Calu3 (cell line): ENCODE measurements around the gene MTG2. TPM values are rescaled to one million over a fixed set of nuclear protein-coding genes. Genes with fewer than 3 reads are reported as not detected.
A peak's percentile ranks its signal among the peaks of the same experiment; 100 is the strongest.

Experiments
- BruUV-seq: library from RNA; stranded (reverse); fragments of 400-500 nt; replicated peaks from 2 replicates; lab custom pipeline; 2021; lab: Mats Ljungman, UMichigan
- CTCF ChIA-PET: fragments of 300-600 bp; sonication (Branson Sonifier 250); formaldehyde crosslinking; loops from one replicate; lab custom pipeline; 2022; ENCODE audit warnings: antibody characterized with exemption; lab: Charles Lee
- DNase-seq: peaks from one replicate; pipeline ENCODE4 v3.0.0; 2022
- H3K27ac Mint-ChIP-seq: one replicate; pipeline ENCODE4 v1.8.0; 2022; ENCODE audit warnings: mixed read lengths; ENCODE audit not compliant: unreplicated experiment
- H3K27me3 Mint-ChIP-seq: one replicate; pipeline ENCODE4 v1.8.0; 2022; ENCODE audit warnings: mixed read lengths; ENCODE audit not compliant: unreplicated experiment
- H3K36me3 Mint-ChIP-seq: one replicate; pipeline ENCODE4 v1.8.0; 2022; ENCODE audit warnings: mild to moderate bottlenecking, moderate library complexity, mixed read lengths; ENCODE audit not compliant: insufficient read depth, unreplicated experiment
- H3K4me1 Mint-ChIP-seq: one replicate; pipeline ENCODE4 v1.8.0; 2022; ENCODE audit warnings: mild to moderate bottlenecking, low read depth, mixed read lengths; ENCODE audit not compliant: unreplicated experiment
- H3K4me3 Mint-ChIP-seq: one replicate; pipeline ENCODE4 v1.8.0; 2022; ENCODE audit warnings: mild to moderate bottlenecking, low read depth, moderate library complexity, mixed read lengths; ENCODE audit not compliant: unreplicated experiment
- H3K9me3 Mint-ChIP-seq: one replicate; pipeline ENCODE4 v1.8.0; 2022; ENCODE audit warnings: low read depth, mixed read lengths; ENCODE audit not compliant: unreplicated experiment
- intact Hi-C: fragments of 100-400 bp; cut with micrococcal nuclease; formaldehyde crosslinking; loops from one replicate; pipeline ENCODE4 v1.10.0; 2022; ENCODE audit not compliant: unreplicated experiment
- total RNA-seq: library from RNA; stranded (reverse); gene quantifications from 2 replicates; pipeline ENCODE4 v1.2.3, GENCODE V29; 2022
- TF ChIP-seq, protein P1 (sequence below): fragments of 200-600 bp; IDR thresholded peaks from one replicate; pipeline ENCODE4 v1.8.0; 2022; ENCODE audit warnings: antibody characterized with exemption; ENCODE audit not compliant: unreplicated experiment

The MTG2 gene
- total RNA-seq, 1 experiment from 2014 or later: 87.9 TPM

DNA sequence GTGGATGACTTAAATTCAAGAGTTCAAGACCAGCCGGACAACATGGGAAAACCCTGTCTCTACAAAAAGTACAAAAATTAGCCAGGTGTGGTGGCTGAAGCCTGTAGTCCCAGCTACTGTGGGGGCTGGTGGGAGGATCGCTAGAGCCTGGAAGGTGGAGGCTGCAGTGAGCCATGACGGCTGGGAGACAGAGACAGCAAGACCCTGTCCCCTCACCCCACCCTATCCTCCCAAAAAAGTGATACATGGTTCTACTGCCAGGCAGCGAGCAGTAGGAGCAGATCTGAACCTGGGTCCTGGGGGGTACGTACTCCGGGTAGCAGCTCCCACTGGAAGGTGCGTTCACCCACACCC, 41.8 kb upstream of the MTG2 start:
- CTCF ChIA-PET: interaction anchor here (1.5 kb wide), 1 partner anchor 130 kb away, joined by 6 read pairs; no protein-coding TSS in a partner anchor
- DNase-seq: no peak
- H3K4me3 Mint-ChIP-seq: peak overlapping the region; percentile 92
- H3K27ac Mint-ChIP-seq: peak overlapping the region; percentile 9
- intact Hi-C loops: no loop called here
- TF ChIP-seq, protein P1, sequence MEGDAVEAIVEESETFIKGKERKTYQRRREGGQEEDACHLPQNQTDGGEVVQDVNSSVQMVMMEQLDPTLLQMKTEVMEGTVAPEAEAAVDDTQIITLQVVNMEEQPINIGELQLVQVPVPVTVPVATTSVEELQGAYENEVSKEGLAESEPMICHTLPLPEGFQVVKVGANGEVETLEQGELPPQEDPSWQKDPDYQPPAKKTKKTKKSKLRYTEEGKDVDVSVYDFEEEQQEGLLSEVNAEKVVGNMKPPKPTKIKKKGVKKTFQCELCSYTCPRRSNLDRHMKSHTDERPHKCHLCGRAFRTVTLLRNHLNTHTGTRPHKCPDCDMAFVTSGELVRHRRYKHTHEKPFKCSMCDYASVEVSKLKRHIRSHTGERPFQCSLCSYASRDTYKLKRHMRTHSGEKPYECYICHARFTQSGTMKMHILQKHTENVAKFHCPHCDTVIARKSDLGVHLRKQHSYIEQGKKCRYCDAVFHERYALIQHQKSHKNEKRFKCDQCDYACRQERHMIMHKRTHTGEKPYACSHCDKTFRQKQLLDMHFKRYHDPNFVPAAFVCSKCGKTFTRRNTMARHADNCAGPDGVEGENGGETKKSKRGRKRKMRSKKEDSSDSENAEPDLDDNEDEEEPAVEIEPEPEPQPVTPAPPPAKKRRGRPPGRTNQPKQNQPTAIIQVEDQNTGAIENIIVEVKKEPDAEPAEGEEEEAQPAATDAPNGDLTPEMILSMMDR: no peak
- BruUV-seq: no TSS peak
- H3K4me1 Mint-ChIP-seq: peaks cover 49% of the 10 kb centered on the region
- no peaks in the 10 kb centered on the region for H3K27me3 Mint-ChIP-seq
- no peaks in the 10 kb centered on the region for H3K9me3 Mint-ChIP-seq
- peaks cover 96% of the 10 kb centered on the region for H3K36me3 Mint-ChIP-seq

DNA sequence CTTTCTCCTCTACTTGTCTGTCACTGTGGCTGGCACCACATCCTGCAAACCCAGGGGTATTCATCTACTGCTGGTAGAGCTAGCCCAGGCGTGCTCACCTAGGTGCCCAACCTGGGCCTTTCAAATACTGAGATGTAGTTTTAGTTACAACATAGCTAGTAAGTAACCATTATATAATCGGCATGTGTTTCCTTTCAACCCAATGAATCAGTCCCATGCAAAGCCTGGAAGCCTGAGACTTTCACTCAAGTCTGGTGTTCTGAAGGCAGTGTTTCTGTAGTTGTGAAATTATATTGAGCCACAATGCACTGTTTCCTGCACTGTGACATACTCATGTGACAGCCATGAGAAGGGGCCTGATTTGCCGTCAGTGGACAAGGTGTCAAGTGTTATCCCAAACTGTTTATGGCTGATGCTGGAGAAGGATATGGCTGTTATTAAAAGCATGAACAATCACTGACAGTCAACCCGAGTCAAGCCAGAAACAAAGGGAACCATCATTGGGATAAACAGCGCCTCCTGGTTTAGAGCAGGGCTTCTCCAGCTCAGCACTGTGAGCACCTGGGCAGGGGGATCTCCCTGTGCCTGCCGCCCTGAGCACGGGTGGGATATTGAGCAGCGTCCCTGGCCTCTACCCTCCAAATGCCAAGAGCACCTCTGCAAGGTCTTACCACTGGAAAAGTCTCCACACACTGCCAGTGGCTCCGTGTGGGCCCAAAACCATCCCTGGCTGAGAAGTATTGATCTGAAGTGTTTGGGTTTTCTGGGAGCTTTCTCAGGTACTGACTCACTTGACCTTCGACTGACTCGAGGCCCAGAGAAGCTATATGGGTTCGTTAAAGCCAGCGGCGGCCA, 41.2 kb upstream of the MTG2 start:
- no peaks in the 10 kb centered on the region for H3K9me3 Mint-ChIP-seq
- intact Hi-C loops: no loop called here
- DNase-seq: peak; percentile 46
- TF ChIP-seq, protein P1: peak; percentile 44
- BruUV-seq: TSS peak; percentile 30
- H3K4me1 Mint-ChIP-seq: peaks cover 44% of the 10 kb centered on the region
- H3K36me3 Mint-ChIP-seq: peaks cover 90% of the 10 kb centered on the region
- CTCF ChIA-PET: interaction anchor here (0.7 to 1.5 kb wide), 2 partner anchors 22 to 131 kb away, joined by 3 to 6 read pairs; no protein-coding TSS in a partner anchor
- peak overlapping the region; percentile 94 for H3K27ac Mint-ChIP-seq
- H3K4me3 Mint-ChIP-seq: peak overlapping the region; percentile 92
- no peaks in the 10 kb centered on the region for H3K27me3 Mint-ChIP-seq

DNA sequence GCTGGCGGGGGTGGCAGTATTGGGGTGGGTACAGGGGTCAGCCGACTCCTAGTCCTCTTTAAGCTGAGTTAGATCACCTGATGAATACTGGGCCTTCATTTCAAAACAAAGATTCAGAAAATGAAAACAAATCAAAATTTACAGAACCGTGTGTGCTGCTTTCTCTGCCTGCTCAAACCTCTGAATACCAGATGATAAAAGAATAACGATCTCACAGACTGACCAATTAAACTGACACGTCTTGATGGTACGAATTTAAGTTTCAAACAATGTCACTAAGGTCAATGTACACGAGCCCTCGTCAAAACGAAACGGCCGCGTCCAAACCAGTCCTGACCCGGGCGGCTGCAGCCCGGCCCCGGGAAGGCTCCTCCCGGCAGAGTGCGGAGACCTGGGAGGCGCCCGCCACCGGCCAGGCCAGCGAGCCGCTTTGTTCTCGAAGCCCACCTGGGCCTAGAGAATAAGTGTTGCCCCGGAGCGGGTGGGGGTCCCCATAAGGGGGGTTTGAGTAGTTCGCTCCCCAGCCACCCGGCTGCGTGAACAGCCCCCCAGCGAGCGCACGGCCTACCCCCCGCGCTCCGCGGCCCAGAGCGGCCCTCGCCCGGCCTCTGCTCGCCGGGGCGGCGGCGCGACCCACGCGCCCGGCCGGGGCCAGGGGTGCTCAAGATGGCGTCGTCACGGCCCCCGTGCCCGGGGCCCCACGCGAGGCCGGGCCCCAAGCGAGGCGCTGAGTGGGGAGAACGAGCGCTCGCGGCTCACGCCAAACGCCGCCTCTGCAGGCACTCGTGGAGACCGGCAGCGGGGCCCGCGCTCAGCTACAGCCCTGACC, 40.4 kb upstream of the MTG2 start:
- no peaks in the 10 kb centered on the region for H3K27me3 Mint-ChIP-seq
- BruUV-seq: no TSS peak
- TF ChIP-seq, protein P1: no peak
- intact Hi-C loops: no loop called here
- CTCF ChIA-PET: interaction anchor here (0.7 to 1.5 kb wide), 2 partner anchors 23 to 132 kb away, joined by 3 to 6 read pairs; no protein-coding TSS in a partner anchor
- peaks cover 43% of the 10 kb centered on the region for H3K4me1 Mint-ChIP-seq
- peak overlapping the region; percentile 94 for H3K27ac Mint-ChIP-seq
- DNase-seq: peak; percentile 32
- H3K36me3 Mint-ChIP-seq: peaks cover 85% of the 10 kb centered on the region
- H3K4me3 Mint-ChIP-seq: peak overlapping the region; percentile 92
- H3K9me3 Mint-ChIP-seq: no peaks in the 10 kb centered on the region

DNA sequence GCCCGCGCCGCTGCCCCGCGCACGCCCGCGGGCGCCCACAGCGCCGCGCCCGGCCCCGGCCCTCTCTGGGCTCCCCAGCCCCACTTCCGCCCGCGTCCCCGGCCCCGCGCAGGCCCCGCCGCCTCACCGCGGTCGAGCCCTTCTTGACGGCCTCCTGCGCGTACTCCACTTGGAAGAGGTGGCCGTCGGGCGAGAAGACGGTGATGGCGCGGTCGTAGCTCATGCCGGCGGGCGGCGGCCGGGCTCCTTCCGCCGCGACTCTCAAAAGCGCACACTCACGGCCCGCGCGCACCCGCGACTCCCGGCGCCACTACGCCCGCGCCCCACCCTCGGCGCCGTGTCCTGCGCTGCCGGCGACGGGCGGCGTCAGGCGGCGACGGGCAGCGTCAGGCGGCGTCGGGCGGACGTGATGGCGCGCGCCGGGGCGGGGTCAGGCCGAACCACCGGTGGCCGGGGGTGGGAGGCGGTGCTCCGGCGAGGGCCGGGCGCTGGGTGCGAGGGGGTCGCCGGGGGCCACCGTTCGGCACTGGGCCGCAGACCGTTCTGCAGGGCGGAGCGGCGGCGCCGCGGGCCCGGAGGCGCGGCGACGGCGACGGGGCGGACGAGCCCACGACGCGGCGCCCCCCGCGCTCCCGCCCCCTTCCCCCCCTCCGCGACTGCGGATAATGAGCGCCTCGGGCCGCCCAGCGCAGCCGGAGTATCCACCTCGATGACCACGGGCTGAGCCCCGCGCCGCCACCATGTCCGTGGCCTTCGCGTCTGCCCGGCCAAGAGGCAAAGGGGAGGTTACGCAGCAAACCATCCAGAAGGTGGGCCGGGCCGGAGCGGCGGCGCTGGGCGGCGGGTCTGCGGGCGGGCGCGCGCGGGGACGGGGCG, 39.5 kb upstream of the MTG2 start, which contains the start of the genes PSMA7 and SS18L1:
Gene PSMA7 (minus strand): TSS at position 314 of the 876 bp plus-strand sequence. CDS start 91 bp downstream, at position 223.
Gene SS18L1 (plus strand): TSS at position 689 of the 876 bp plus-strand sequence. CDS start 52 bp downstream, at position 741.
- Mint-ChIP-seq H3K9me3 (no peaks in the 10 kb centered on the region), H3K4me1 (peaks cover 47% of the 10 kb centered on the region), H3K4me3 (peak within 1 kb of the TSS; percentile 92), H3K27me3 (no peaks in the 10 kb centered on the region), H3K27ac (peak within 1 kb of the TSS; percentile 94), H3K36me3 (peaks cover 82% of the 10 kb centered on the region)
- TF ChIP-seq, protein P1: no peak
- CTCF ChIA-PET: no interaction called here
- intact Hi-C loops: no loop called here
- DNase-seq: peak; percentile 96
- no TSS peak for BruUV-seq
